A549 (cell line): ENCODE measurements around the gene SDSL.

Source experiments
- HOXB5 ChIP-seq: fragments of 250-450 bp; sonication (Bioruptor Pico); IDR thresholded peaks from 2 replicates; pipeline ENCODE4 v1.5.0; 2020; ENCODE audit warnings: mild to moderate bottlenecking, moderate library complexity
- MYC ChIP-seq: IDR thresholded peaks from 2 replicates; pipeline ENCODE4 v1.6.1; 2012; ENCODE audit warnings: mild to moderate bottlenecking, inconsistent platforms, low read length, improper control_type of control experiment, borderline replicate concordance
- POLR2A ChIP-seq: IDR thresholded peaks from 2 replicates; pipeline ENCODE4 v1.6.1; 2012; ENCODE audit warnings: mild to moderate bottlenecking, low read length
- SMC3 ChIP-seq: fragments of >200 bp; sonication (Bioruptor Twin); formaldehyde crosslinking; IDR thresholded peaks from 3 replicates; pipeline ENCODE4 v1.6.1; 2018; ENCODE audit warnings: inconsistent platforms
- ZNF302 ChIP-seq: fragments of 250-450 bp; sonication (Bioruptor Pico); IDR thresholded peaks from 2 replicates; pipeline ENCODE4 v1.9.0; 2021; ENCODE audit warnings: inconsistent platforms, mild to moderate bottlenecking, moderate library complexity
- TF ChIP-seq, protein P1 (sequence below): fragments of >200 bp; sonication (Bioruptor Twin); formaldehyde crosslinking; IDR thresholded peaks from 3 replicates; pipeline ENCODE4 v1.5.1; 2016
- TF ChIP-seq, protein P2 (sequence below): fragments of 450-650 bp; IDR thresholded peaks from 2 replicates; pipeline ENCODE4 v1.6.1; 2014; ENCODE audit warnings: antibody characterized with exemption

DNA sequence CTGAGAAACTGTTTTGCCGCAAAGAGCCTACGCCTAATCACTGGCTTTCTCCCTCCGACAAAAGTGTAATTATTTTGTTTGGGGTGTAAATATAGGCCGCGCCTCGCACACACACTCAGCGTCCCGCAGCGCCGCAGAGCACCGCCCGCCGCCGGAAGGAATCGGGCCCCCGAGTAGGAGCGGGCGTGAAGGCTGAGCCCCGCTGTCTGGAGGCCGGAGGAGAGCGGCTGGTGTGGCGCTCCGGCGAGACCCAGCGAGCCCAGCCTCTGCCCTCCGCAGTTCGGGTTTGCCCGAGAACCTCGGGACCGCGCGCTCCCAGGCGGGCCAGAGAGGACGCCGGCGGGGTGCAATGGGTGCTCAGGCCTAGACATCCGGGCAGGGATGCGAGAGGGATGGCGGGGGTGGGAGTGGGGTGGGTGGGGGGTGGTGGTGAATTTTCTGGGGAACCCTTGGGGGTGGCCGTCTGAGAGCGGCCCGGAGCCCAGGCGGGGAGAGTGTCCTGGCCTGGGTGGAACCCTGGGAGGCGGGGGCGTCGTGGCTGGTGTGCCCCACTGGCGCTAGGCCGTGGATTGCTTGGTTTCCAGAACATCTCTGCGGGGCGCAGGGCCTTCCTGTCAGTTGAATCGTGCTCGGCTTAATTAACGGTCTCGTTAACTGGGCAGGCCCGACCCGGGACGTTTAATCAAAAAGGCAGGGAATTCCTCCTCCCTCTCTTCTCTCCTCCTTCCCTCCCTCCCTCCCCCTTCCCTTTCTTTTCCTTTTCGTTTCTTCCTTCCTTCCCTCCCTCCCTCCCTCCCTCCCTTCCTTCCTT, 54.2 kb downstream of the SDSL start:
- TF ChIP-seq, protein P1, sequence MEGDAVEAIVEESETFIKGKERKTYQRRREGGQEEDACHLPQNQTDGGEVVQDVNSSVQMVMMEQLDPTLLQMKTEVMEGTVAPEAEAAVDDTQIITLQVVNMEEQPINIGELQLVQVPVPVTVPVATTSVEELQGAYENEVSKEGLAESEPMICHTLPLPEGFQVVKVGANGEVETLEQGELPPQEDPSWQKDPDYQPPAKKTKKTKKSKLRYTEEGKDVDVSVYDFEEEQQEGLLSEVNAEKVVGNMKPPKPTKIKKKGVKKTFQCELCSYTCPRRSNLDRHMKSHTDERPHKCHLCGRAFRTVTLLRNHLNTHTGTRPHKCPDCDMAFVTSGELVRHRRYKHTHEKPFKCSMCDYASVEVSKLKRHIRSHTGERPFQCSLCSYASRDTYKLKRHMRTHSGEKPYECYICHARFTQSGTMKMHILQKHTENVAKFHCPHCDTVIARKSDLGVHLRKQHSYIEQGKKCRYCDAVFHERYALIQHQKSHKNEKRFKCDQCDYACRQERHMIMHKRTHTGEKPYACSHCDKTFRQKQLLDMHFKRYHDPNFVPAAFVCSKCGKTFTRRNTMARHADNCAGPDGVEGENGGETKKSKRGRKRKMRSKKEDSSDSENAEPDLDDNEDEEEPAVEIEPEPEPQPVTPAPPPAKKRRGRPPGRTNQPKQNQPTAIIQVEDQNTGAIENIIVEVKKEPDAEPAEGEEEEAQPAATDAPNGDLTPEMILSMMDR: no peak
- TF ChIP-seq, protein P2, sequence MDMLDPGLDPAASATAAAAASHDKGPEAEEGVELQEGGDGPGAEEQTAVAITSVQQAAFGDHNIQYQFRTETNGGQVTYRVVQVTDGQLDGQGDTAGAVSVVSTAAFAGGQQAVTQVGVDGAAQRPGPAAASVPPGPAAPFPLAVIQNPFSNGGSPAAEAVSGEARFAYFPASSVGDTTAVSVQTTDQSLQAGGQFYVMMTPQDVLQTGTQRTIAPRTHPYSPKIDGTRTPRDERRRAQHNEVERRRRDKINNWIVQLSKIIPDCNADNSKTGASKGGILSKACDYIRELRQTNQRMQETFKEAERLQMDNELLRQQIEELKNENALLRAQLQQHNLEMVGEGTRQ: no peak
- TF ChIP-seq ZNF302 (CRISPR knock-in tag): no peak
- TF ChIP-seq MYC: no peak
- TF ChIP-seq SMC3: no peak
- no peak for TF ChIP-seq HOXB5
- TF ChIP-seq POLR2A: no peak
